Endothelial cell of umbilical vein (primary cell): ENCODE data around the gene CYB5D1. TPM values are rescaled to one million over a fixed set of nuclear protein-coding genes. Genes with fewer than 3 reads are reported as not detected.

ENCODE experiments used
- BruUV-seq: library from RNA; stranded (reverse); fragments of 400-500 nt; replicated peaks from 2 replicates; lab custom pipeline; 2021; lab: Mats Ljungman, UMichigan
- CTCF ChIA-PET: fragments of 300-600, 350-600 bp; sonication (Branson Sonifier 250); formaldehyde crosslinking; loops from one replicate; lab custom pipeline; 2021; ENCODE audit warnings: antibody characterized with exemption, inconsistent platforms; lab: Charles Lee
- POLR2A ChIA-PET: fragments of 300-600, 350-600 bp; sonication (Branson Sonifier 250); formaldehyde crosslinking; loops from one replicate; lab custom pipeline; 2021; ENCODE audit warnings: antibody characterized with exemption, inconsistent platforms; lab: Charles Lee
- DNase-seq: peaks from one replicate; pipeline ENCODE4 v3.0.0-alpha.2; 2011; ENCODE audit warnings: low read depth, low spot score
- FAIRE-seq: peaks from 2 replicates; lab custom pipeline; 2011; peaks lifted over from hg19 to GRCh38; lab: Jason Lieb, UNC
- H2AFZ ChIP-seq: 2 replicates; pipeline ENCODE4 v1.6.0; 2012; ENCODE audit warnings: low read depth, low read length, control low read depth, inconsistent platforms
- H3K27ac ChIP-seq: 2 replicates; pipeline ENCODE4 v1.5.1; 2011; ENCODE audit warnings: low read depth, mild to moderate bottlenecking, control low read depth, low read length, moderate library complexity; ENCODE audit not compliant: insufficient read depth
- H3K27me3 ChIP-seq, 2 experiments: 2 replicates each; pipeline versions ENCODE4 v1.6.0 to v1.6.1; 2011; ENCODE audit warnings: low read length in 2 of 2, mixed read lengths in 1 of 2; ENCODE audit not compliant: control insufficient read depth in 2 of 2, insufficient read depth in 2 of 2
- H3K36me3 ChIP-seq, 2 experiments: 2 replicates in 1 of 2; 3 replicates in 1 of 2; pipeline ENCODE4 v1.5.1; 2011; ENCODE audit warnings: low read length in 2 of 2, mild to moderate bottlenecking in 1 of 2, moderate library complexity in 1 of 2; ENCODE audit not compliant: control insufficient read depth in 2 of 2, insufficient read depth in 2 of 2; ENCODE audit errors: extremely low read depth in 1 of 2
- H3K4me1 ChIP-seq: 3 replicates; pipeline ENCODE4 v1.5.1; 2011; ENCODE audit warnings: mild to moderate bottlenecking, low read length; ENCODE audit not compliant: control insufficient read depth, insufficient read depth; ENCODE audit errors: extremely low read depth
- H3K4me2 ChIP-seq: 2 replicates; pipeline ENCODE4 v1.6.1; 2011; ENCODE audit warnings: low read length, control low read depth, mixed read lengths; ENCODE audit not compliant: insufficient read depth
- H3K4me3 ChIP-seq, 3 experiments: fragments of 200-600 bp in 1 of 3; sonication (generic), shearing (Covaris generic) in 1 of 3; replicated peaks in 1 of 3; 2 replicates each; pipeline ENCODE4 v1.5.1; 2011 to 2016; ENCODE audit warnings: control low read depth in 3 of 3, low read length in 3 of 3, mild to moderate bottlenecking in 2 of 3, inconsistent platforms in 1 of 3, low read depth in 1 of 3, moderate library complexity in 1 of 3; ENCODE audit not compliant: insufficient read depth in 1 of 3
- H3K79me2 ChIP-seq: 2 replicates; pipeline ENCODE4 v1.6.0; 2012; ENCODE audit warnings: low read length, inconsistent platforms; ENCODE audit not compliant: control insufficient read depth, insufficient read depth
- H3K9ac ChIP-seq: replicated peaks from 2 replicates; pipeline ENCODE3; 2011; ENCODE audit warnings: low read length, control low read depth; ENCODE audit not compliant: insufficient read depth; ENCODE audit errors: extremely low read depth
- H3K9me1 ChIP-seq: replicated peaks from 3 replicates; pipeline ENCODE4 v1.6.0; 2011; ENCODE audit warnings: mild to moderate bottlenecking, low read length; ENCODE audit not compliant: control insufficient read depth, insufficient read depth; ENCODE audit errors: extremely low read depth
- H3K9me3 ChIP-seq: replicated peaks from 2 replicates; pipeline ENCODE4 v1.5.1; 2012; ENCODE audit warnings: low read length, inconsistent platforms; ENCODE audit not compliant: control insufficient read depth, insufficient read depth
- H4K20me1 ChIP-seq: replicated peaks from 2 replicates; pipeline ENCODE3; 2011; ENCODE audit warnings: mild to moderate bottlenecking, low read length; ENCODE audit not compliant: control insufficient read depth, insufficient read depth; ENCODE audit errors: extremely low read depth
- CTCF ChIP-seq, 2 donors: IDR thresholded peaks; 1 replicate in 1 of 2; 2 replicates in 1 of 2; pipeline ENCODE4 v1.5.1; 2011; ENCODE audit warnings: low read length in 2 of 2, mild to moderate bottlenecking in 2 of 2, moderate library complexity in 2 of 2, control low read depth in 1 of 2, inconsistent platforms in 1 of 2, low read depth in 1 of 2; ENCODE audit not compliant: insufficient read depth in 1 of 2; ENCODE audit errors: extremely low read depth in 1 of 2
- EZH2 ChIP-seq: IDR thresholded peaks from 2 replicates; pipeline ENCODE4 v1.6.1; 2012; ENCODE audit warnings: borderline replicate concordance, low read depth, mild to moderate bottlenecking, moderate library complexity, low read length, inconsistent platforms; ENCODE audit not compliant: severe bottlenecking
- FOS ChIP-seq: IDR thresholded peaks from 2 replicates; pipeline ENCODE4 v1.6.1; 2011; ENCODE audit warnings: mild to moderate bottlenecking, low read length, moderate library complexity, borderline replicate concordance; ENCODE audit not compliant: insufficient read depth
- GATA2 ChIP-seq: IDR thresholded peaks from 2 replicates; pipeline ENCODE4 v1.7.0; 2011; ENCODE audit warnings: low read depth, mild to moderate bottlenecking, moderate library complexity, mixed read lengths, low read length; ENCODE audit not compliant: insufficient read length, insufficient read depth
- JUN ChIP-seq: IDR thresholded peaks from 2 replicates; pipeline ENCODE4 v1.6.1; 2011; ENCODE audit warnings: borderline replicate concordance, low read depth; ENCODE audit not compliant: insufficient read length, insufficient read depth
- MAX ChIP-seq: IDR thresholded peaks from 2 replicates; pipeline ENCODE4 v1.6.1; 2011; ENCODE audit not compliant: insufficient read depth, insufficient read length
- MYC ChIP-seq: IDR thresholded peaks from one replicate; pipeline ENCODE4 v1.6.1; 2011; ENCODE audit warnings: mild to moderate bottlenecking, low read depth, low read length
- POLR2A ChIP-seq: IDR thresholded peaks from 2 replicates; pipeline ENCODE4 v1.6.1; 2012; ENCODE audit warnings: low read depth, mild to moderate bottlenecking, control low read depth, low read length
- POLR2AphosphoS5 ChIP-seq: IDR thresholded peaks from 2 replicates; pipeline ENCODE4 v1.6.1; 2012; ENCODE audit warnings: low read depth, mild to moderate bottlenecking, control low read depth, low read length, moderate library complexity; ENCODE audit not compliant: insufficient read depth
- dilution Hi-C: fragments of 300-500 bp; cut with MboI; formaldehyde crosslinking; loops from one replicate; pipeline ENCODE4 v1.15.0; 2019; ENCODE audit warnings: low sequenced_read_pairs; ENCODE audit not compliant: extremely low pct_ligation_motif_present
- intact Hi-C: fragments of 100-400 bp; cut with micrococcal nuclease; formaldehyde crosslinking; loops from one replicate; pipeline ENCODE4 v1.10.0; 2022
- polyA plus RNA-seq, 4 experiments: library from polyadenylated mRNA; depleted of rRNA in 3 of 4; stranded (reverse) in 3 of 4; unstranded in 1 of 4; fragments of >200 nt; gene quantifications; 2 replicates each; pipeline versions ENCODE4 v1.2.1 to v1.2.3, GENCODE V29; 2011 to 2012; ENCODE audit warnings: missing spikeins in 1 of 4
- total RNA-seq: library from RNA; stranded (reverse); gene quantifications from 2 replicates; pipeline ENCODE4 v1.2.3, GENCODE V29; 2021

CYB5D1 gene
- total and polyA plus RNA-seq, 2 donors (not counting 3 experiments of a cell fraction or from before 2014, with no cell fraction given), result 9.4 to 18.1 TPM

- peak overlapping the region; percentile 91 for H3K9ac ChIP-seq
- H3K4me3 ChIP-seq, result peak overlapping the region; percentile 52 to 71 (median 64)
- H2AFZ ChIP-seq, result peak overlapping the region; percentile 88
- peak; percentile 60 for DNase-seq
- H3K4me2 ChIP-seq, result peak overlapping the region; percentile 91
- H3K79me2 ChIP-seq, result no peaks in the 10 kb centered on the region
- ChIA-PET POLR2A (interaction anchor here (1.6 kb wide), 1 partner anchor 8 kb away, joined by 6 read pairs; no protein-coding TSS in a partner anchor), CTCF (interaction anchor here (0.8 to 5.8 kb wide), 14 partner anchors 9 to 154 kb away, joined by 3 to 32 read pairs (median 5); partner anchors contain the start of genes CYB5D1, NAA38, TMEM88 and TP53)
- peak; percentile 73 for FAIRE-seq
- peaks cover 36% of the 10 kb centered on the region for H3K4me1 ChIP-seq
- peaks cover 0 to 2% of the 10 kb centered on the region in 2 experiments for H3K36me3 ChIP-seq
- H3K27me3 ChIP-seq, result peaks cover 0 to 3% of the 10 kb centered on the region in 2 experiments
- intact Hi-C loops (loop anchor here (1.0 to 5.0 kb wide), 4 partner anchors 8 to 264 kb away; partner anchors contain the start of gene NAA38), dilution Hi-C loops (no loop called here)
- H3K9me1 ChIP-seq, result no peaks in the 10 kb centered on the region
- BruUV-seq, result TSS peak; percentile 55
- TF ChIP-seq POLR2A, result peak; percentile 57
- no peak for TF ChIP-seq EZH2
- TF ChIP-seq POLR2AphosphoS5, result peak; percentile 21
- no peaks in the 10 kb centered on the region for H3K9me3 ChIP-seq
- H3K27ac ChIP-seq, result peak overlapping the region; percentile 87
- H4K20me1 ChIP-seq, result no peaks in the 10 kb centered on the region
These were observed 21.8 kb upstream of the CYB5D1 start for GRCh38 chr17:7835814-7836595.

GRCh38 chr17:7836596-7837407 lies 21.0 kb upstream of the CYB5D1 start:
- BruUV-seq, result no TSS peak
- ChIA-PET POLR2A (interaction anchor here (0.8 kb wide), 1 partner anchor 19 kb away, joined by 3 read pairs; no protein-coding TSS in a partner anchor), CTCF (interaction anchor here (0.9 to 5.8 kb wide), 5 partner anchors 9 to 120 kb away, joined by 3 to 32 read pairs (median 4); no protein-coding TSS in a partner anchor)
- Histone ChIP-seq H3K27ac (peak overlapping the region; percentile 87), H3K36me3 (peaks cover 0 to 2% of the 10 kb centered on the region in 2 experiments), H3K4me1 (peaks cover 40% of the 10 kb centered on the region), H4K20me1 (no peaks in the 10 kb centered on the region), H3K4me3 (peak overlapping the region; percentile 52 to 71 (median 64)), H2AFZ (peak overlapping the region; percentile 88), H3K79me2 (no peaks in the 10 kb centered on the region), H3K9me1 (no peaks in the 10 kb centered on the region), H3K9me3 (no peaks in the 10 kb centered on the region), H3K9ac (peak overlapping the region; percentile 91), H3K4me2 (peak overlapping the region; percentile 91), H3K27me3 (no peaks in the 10 kb centered on the region)
- DNase-seq (peak; percentile 92), FAIRE-seq (peak; percentile 94)
- dilution Hi-C loops (no loop called here), intact Hi-C loops (loop anchor here (5.0 kb wide), 1 partner anchor 265 kb away; no protein-coding TSS in a partner anchor)
- TF ChIP-seq FOS, result peak; percentile 55
- TF ChIP-seq MYC, result peak; percentile 60
- TF ChIP-seq POLR2AphosphoS5, result peak; percentile 60
- TF ChIP-seq MAX, result peak; percentile 86
- no peak for TF ChIP-seq GATA2
- no peak for TF ChIP-seq CTCF (IDR thresholded peaks at IDR 0.05; ENCODE audit: extremely low read depth in 1 of 2, insufficient read depth in 1 of 2, low read depth in 1 of 2, low read length in 2 of 2)
- peak; percentile 74 for TF ChIP-seq JUN
- TF ChIP-seq EZH2, result no peak
- TF ChIP-seq POLR2A, result no peak
